HEK293 (cell line): ENCODE data around the gene DPM1.

Experiments used
- CTCF ChIA-PET: fragments of 350-600 bp; formaldehyde crosslinking; extraction: SDS; loops from one replicate; lab custom pipeline; 2021; ENCODE audit warnings: antibody characterized with exemption; lab: Yijun Ruan, JAX
- POLR2A ChIA-PET: fragments of 300-600 bp; formaldehyde crosslinking; extraction: SDS; loops from one replicate; lab custom pipeline; 2020; ENCODE audit warnings: antibody characterized with exemption, inconsistent platforms; lab: Yijun Ruan, JAX
- H3K27ac ChIP-seq: fragments of 200-500 bp; sonication (Bioruptor generic); 2 replicates; pipeline ENCODE4 v1.5.1; 2014; ENCODE audit warnings: low read depth, low read length, control low read depth, inconsistent platforms; ENCODE audit errors: extremely low read depth
- H3K36me3 ChIP-seq, 2 experiments: fragments of 200-500 bp in 1 of 2; sonication (Bioruptor generic) in 1 of 2; 1 replicate in 1 of 2; 2 replicates in 1 of 2; pipeline ENCODE4 v1.5.1; 2014 to 2017; ENCODE audit warnings: inconsistent platforms in 2 of 2, low read length in 2 of 2; ENCODE audit not compliant: control insufficient read depth in 2 of 2, insufficient read depth in 1 of 2
- H3K4me1 ChIP-seq: fragments of 200-500 bp; sonication (Bioruptor generic); 2 replicates; pipeline ENCODE4 v1.5.1; 2014; ENCODE audit warnings: mild to moderate bottlenecking, low read length, inconsistent platforms; ENCODE audit not compliant: control insufficient read depth, insufficient read depth
- H3K4me3 ChIP-seq: 2 replicates; pipeline ENCODE4 v1.5.1; 2011; ENCODE audit warnings: low read depth, mild to moderate bottlenecking, control low read depth, low read length, moderate library complexity
- H3K9me3 ChIP-seq: fragments of 200-500 bp; sonication (Bioruptor generic); 2 replicates; pipeline ENCODE4 v1.5.1; 2014; ENCODE audit warnings: low read depth, low read length, inconsistent platforms; ENCODE audit not compliant: control insufficient read depth, insufficient read depth
- GLIS1 ChIP-seq: fragments of 450-650 bp; formaldehyde crosslinking; IDR thresholded peaks from 2 replicates; pipeline ENCODE4 v1.5.1; 2016; ENCODE audit warnings: missing biosample characterization, missing genetic modification characterization
- GLIS2 ChIP-seq: fragments of 450-650 bp; formaldehyde crosslinking; IDR thresholded peaks from 2 replicates; pipeline ENCODE4 v1.5.1; 2016; ENCODE audit warnings: missing biosample characterization, missing genetic modification characterization
- KLF16 ChIP-seq: fragments of 450-650 bp; formaldehyde crosslinking; IDR thresholded peaks from 2 replicates; pipeline ENCODE4 v1.5.1; 2017; ENCODE audit warnings: missing biosample characterization, missing genetic modification characterization
- KLF7 ChIP-seq: fragments of 450-650 bp; formaldehyde crosslinking; IDR thresholded peaks from 2 replicates; pipeline ENCODE4 v1.5.1; 2016; ENCODE audit warnings: missing biosample characterization, missing genetic modification characterization, borderline replicate concordance
- REPIN1 ChIP-seq: fragments of 450-650 bp; formaldehyde crosslinking; IDR thresholded peaks from 2 replicates; pipeline ENCODE4 v1.5.1; 2017; ENCODE audit warnings: missing biosample characterization, missing genetic modification characterization, low read depth
- TCF7L2 ChIP-seq: IDR thresholded peaks from 2 replicates; pipeline ENCODE4 v1.6.1; 2011; ENCODE audit warnings: low read depth, mild to moderate bottlenecking, inconsistent platforms, low read length, moderate library complexity, borderline replicate concordance
- ZBTB17 ChIP-seq: fragments of 450-650 bp; formaldehyde crosslinking; IDR thresholded peaks from 2 replicates; pipeline ENCODE4 v1.5.1; 2016; ENCODE audit warnings: missing biosample characterization, missing genetic modification characterization
- ZFHX2 ChIP-seq: fragments of 450-650 bp; formaldehyde crosslinking; conservative IDR thresholded peaks from 2 replicates; pipeline ENCODE4 v1.5.1; 2016; ENCODE audit warnings: missing biosample characterization, missing genetic modification characterization
- ZNF138 ChIP-seq: fragments of 450-650 bp; formaldehyde crosslinking; IDR thresholded peaks from 2 replicates; pipeline ENCODE4 v1.5.1; 2016; ENCODE audit warnings: missing biosample characterization, missing genetic modification characterization, borderline replicate concordance
- ZNF174 ChIP-seq: fragments of 450-650 bp; formaldehyde crosslinking; IDR thresholded peaks from 2 replicates; pipeline ENCODE4 v1.5.0; 2017; ENCODE audit warnings: missing biosample characterization, mild to moderate bottlenecking, missing genetic modification characterization
- ZNF18 ChIP-seq: fragments of 450-650 bp; formaldehyde crosslinking; IDR thresholded peaks from 2 replicates; pipeline ENCODE4 v1.5.1; 2016; ENCODE audit warnings: missing biosample characterization, missing genetic modification characterization
- ZNF202 ChIP-seq: fragments of 450-650 bp; formaldehyde crosslinking; IDR thresholded peaks from 2 replicates; pipeline ENCODE4 v1.5.1; 2016; ENCODE audit warnings: missing biosample characterization, missing genetic modification characterization, borderline replicate concordance
- ZNF335 ChIP-seq: fragments of 450-650 bp; formaldehyde crosslinking; conservative IDR thresholded peaks from 2 replicates; pipeline ENCODE4 v1.5.1; 2016; ENCODE audit warnings: missing biosample characterization, missing genetic modification characterization
- ZNF341 ChIP-seq: fragments of 450-650 bp; formaldehyde crosslinking; IDR thresholded peaks from 2 replicates; pipeline ENCODE4; 2016; ENCODE audit warnings: low read depth, missing biosample characterization, missing genetic modification characterization
- ZNF37A ChIP-seq: fragments of 450-650 bp; IDR thresholded peaks from 2 replicates; pipeline ENCODE4 v1.5.1; 2018; ENCODE audit warnings: missing biosample characterization, missing genetic modification characterization
- ZNF423 ChIP-seq: fragments of 450-650 bp; formaldehyde crosslinking; IDR thresholded peaks from 2 replicates; pipeline ENCODE4 v1.5.1; 2016; ENCODE audit warnings: missing biosample characterization, missing genetic modification characterization
- ZNF555 ChIP-seq: fragments of 450-650 bp; formaldehyde crosslinking; conservative IDR thresholded peaks from 2 replicates; pipeline ENCODE4 v1.5.1; 2017; ENCODE audit warnings: missing biosample characterization, mild to moderate bottlenecking, missing genetic modification characterization, inconsistent platforms
- ZNF560 ChIP-seq: fragments of 450-650 bp; formaldehyde crosslinking; IDR thresholded peaks from 2 replicates; pipeline ENCODE4 v1.5.1; 2017; ENCODE audit warnings: missing biosample characterization, missing genetic modification characterization, borderline replicate concordance
- ZNF561 ChIP-seq: fragments of 450-650 bp; IDR thresholded peaks from 2 replicates; pipeline ENCODE4 v1.5.1; 2018; ENCODE audit warnings: missing biosample characterization, missing genetic modification characterization, borderline replicate concordance
- ZNF580 ChIP-seq: fragments of 450-650 bp; formaldehyde crosslinking; IDR thresholded peaks from 2 replicates; pipeline ENCODE4 v1.5.1; 2016; ENCODE audit warnings: missing biosample characterization, missing genetic modification characterization
- ZNF600 ChIP-seq: fragments of 450-650 bp; formaldehyde crosslinking; IDR thresholded peaks from 2 replicates; pipeline ENCODE4 v1.5.1; 2016; ENCODE audit warnings: missing biosample characterization, missing genetic modification characterization
- ZNF658 ChIP-seq: fragments of 450-650 bp; formaldehyde crosslinking; IDR thresholded peaks from 2 replicates; pipeline ENCODE4; 2016; ENCODE audit warnings: missing biosample characterization, missing genetic modification characterization
- ZNF664 ChIP-seq: fragments of 450-650 bp; formaldehyde crosslinking; IDR thresholded peaks from 2 replicates; pipeline ENCODE4 v1.5.1; 2016; ENCODE audit warnings: missing biosample characterization, missing genetic modification characterization
- ZNF776 ChIP-seq: fragments of 450-650 bp; formaldehyde crosslinking; IDR thresholded peaks from 2 replicates; pipeline ENCODE4 v1.5.0; 2017; ENCODE audit warnings: missing biosample characterization, missing genetic modification characterization, borderline replicate concordance
- ZNF785 ChIP-seq: fragments of 450-650 bp; formaldehyde crosslinking; IDR thresholded peaks from 2 replicates; pipeline ENCODE4 v1.5.1; 2016; ENCODE audit warnings: missing biosample characterization, missing genetic modification characterization
- ZNF791 ChIP-seq: fragments of 450-650 bp; formaldehyde crosslinking; IDR thresholded peaks from 2 replicates; pipeline ENCODE4 v1.5.1; 2016; ENCODE audit warnings: missing biosample characterization, missing genetic modification characterization
- ZNF792 ChIP-seq: fragments of 450-650 bp; formaldehyde crosslinking; IDR thresholded peaks from 2 replicates; pipeline ENCODE4 v1.5.1; 2016; ENCODE audit warnings: missing biosample characterization, missing genetic modification characterization
- ZNF830 ChIP-seq: fragments of 450-650 bp; IDR thresholded peaks from 2 replicates; pipeline ENCODE4 v1.5.0; 2018; ENCODE audit warnings: missing biosample characterization, missing genetic modification characterization, low read depth, mild to moderate bottlenecking, moderate library complexity
- ZNF843 ChIP-seq: fragments of 450-650 bp; formaldehyde crosslinking; IDR thresholded peaks from 2 replicates; pipeline ENCODE4 v1.5.1; 2016; ENCODE audit warnings: missing biosample characterization, missing genetic modification characterization
- TF ChIP-seq, protein P1 (sequence below): IDR thresholded peaks from 2 replicates; pipeline ENCODE4 v1.6.1; 2011; ENCODE audit warnings: mild to moderate bottlenecking, low read depth, low read length, borderline replicate concordance

The DPM1 gene

DNA sequence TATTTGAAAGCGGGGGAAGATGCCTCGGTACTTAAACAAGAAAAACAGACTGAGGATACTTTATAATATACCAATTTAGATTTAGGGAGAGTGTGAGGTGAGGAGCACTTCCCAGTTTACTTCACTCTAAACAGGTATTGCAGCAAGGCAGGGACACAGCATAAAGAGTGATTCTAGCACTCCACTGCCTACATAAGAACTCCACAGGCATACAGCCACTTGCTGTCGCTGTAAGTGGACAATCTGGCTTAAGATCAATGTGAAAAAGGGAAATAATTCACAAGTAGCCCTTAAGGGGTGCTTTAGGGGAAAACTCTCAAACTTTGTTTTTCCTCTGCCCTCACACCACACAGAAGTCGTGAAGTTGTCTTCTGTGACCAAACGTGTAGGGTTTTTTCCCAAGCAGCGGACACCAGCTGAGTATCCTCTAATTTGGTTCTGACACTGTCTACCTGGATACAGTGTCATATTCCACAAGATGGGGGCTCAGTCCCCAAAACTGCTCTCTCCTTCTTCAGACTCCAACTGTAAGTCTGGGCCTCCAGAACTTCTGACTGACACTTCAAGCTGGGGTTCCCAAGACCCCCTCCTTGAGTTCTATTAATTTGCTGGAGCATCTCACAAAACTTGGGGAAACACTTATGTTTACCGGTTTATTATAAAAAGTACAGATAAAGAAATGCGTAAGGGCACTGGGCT, 36.4 kb downstream of the DPM1 start:
- TF ChIP-seq ZNF561 (tag by site-specific recombination) = no peak
- no peak for TF ChIP-seq ZNF560
- no peak for TF ChIP-seq GLIS1
- TF ChIP-seq ZNF423 = no peak
- no peak for TF ChIP-seq KLF7 (tag by site-specific recombination)
- no peak for TF ChIP-seq ZFHX2 (tag by site-specific recombination)
- no peak for TF ChIP-seq ZNF18
- no peak for TF ChIP-seq ZBTB17 (tag by site-specific recombination)
- no peak for TF ChIP-seq ZNF37A
- no peak for TF ChIP-seq ZNF776 (tag by site-specific recombination)
- no peak for TF ChIP-seq ZNF580 (tag by site-specific recombination)
- no peak for TF ChIP-seq ZNF341
- TF ChIP-seq TCF7L2 = no peak
- no peak for TF ChIP-seq ZNF335 (tag by site-specific recombination)
- no peak for TF ChIP-seq ZNF555 (tag by site-specific recombination)
- TF ChIP-seq ZNF791 (tag by site-specific recombination) = no peak
- no peak for TF ChIP-seq GLIS2 (tag by site-specific recombination)
- no peak for TF ChIP-seq ZNF138 (tag by site-specific recombination)
- Histone ChIP-seq H3K36me3 (peaks cover 4 to 79% of the 10 kb centered on the region in 2 experiments), H3K4me3 (no peak overlapping the region), H3K4me1 (peaks cover 23% of the 10 kb centered on the region), H3K27ac (no peak overlapping the region), H3K9me3 (no peaks in the 10 kb centered on the region)
- CTCF ChIA-PET = no interaction called here
- POLR2A ChIA-PET = no interaction called here

DNA sequence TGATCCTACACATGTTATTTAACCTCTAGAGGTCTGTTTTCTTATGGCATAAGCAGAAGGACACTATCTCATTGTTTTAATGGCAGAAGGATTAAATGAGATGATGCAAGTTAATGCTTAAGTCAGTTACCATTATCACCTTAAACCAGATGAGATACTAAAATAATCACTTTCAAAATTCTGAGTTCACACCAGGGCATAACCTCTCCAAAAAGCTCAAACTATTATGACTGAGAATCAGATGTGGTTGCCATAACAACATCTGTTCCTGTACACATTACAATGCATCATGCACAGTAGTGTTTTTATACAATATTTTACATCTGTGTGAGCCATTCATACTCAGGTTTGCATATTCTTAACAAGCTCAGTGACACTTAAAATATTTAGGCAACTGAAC, 37.3 kb downstream of the DPM1 start:
- ChIA-PET CTCF (interaction anchor here (3.6 kb wide), 1 partner anchor 8 kb away, joined by 33 read pairs; no protein-coding TSS in a partner anchor), POLR2A (interaction anchor here (2.0 kb wide), 1 partner anchor 10 kb away, joined by 20 read pairs; the partner anchor contains the start of gene ADNP)
- TF ChIP-seq, protein P1, sequence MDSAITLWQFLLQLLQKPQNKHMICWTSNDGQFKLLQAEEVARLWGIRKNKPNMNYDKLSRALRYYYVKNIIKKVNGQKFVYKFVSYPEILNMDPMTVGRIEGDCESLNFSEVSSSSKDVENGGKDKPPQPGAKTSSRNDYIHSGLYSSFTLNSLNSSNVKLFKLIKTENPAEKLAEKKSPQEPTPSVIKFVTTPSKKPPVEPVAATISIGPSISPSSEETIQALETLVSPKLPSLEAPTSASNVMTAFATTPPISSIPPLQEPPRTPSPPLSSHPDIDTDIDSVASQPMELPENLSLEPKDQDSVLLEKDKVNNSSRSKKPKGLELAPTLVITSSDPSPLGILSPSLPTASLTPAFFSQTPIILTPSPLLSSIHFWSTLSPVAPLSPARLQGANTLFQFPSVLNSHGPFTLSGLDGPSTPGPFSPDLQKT = no peak
- TF ChIP-seq ZNF658 (tag by site-specific recombination) (no peak), ZNF785 (no peak), ZNF202 (tag by site-specific recombination) (no peak), ZBTB17 (tag by site-specific recombination) (no peak), ZNF664 (tag by site-specific recombination) (peak; percentile 83), KLF16 (peak; percentile 22; the same call in 1 of the 2 replicates), ZNF830 (no peak), ZNF843 (tag by site-specific recombination) (no peak), ZNF174 (tag by site-specific recombination) (no peak), ZNF600 (tag by site-specific recombination) (0 out of 2 replicates have a peak, but pooled peaks have one; percentile 12), ZNF792 (tag by site-specific recombination) (no peak), REPIN1 (no peak)
- no peak overlapping the region for H3K4me3 ChIP-seq
- peaks cover 4 to 73% of the 10 kb centered on the region in 2 experiments for H3K36me3 ChIP-seq
- no peak overlapping the region for H3K27ac ChIP-seq
- no peaks in the 10 kb centered on the region for H3K9me3 ChIP-seq
- H3K4me1 ChIP-seq = peaks cover 27% of the 10 kb centered on the region
